ENCODE measurements around the gene NAV1.

The NAV1 gene

DNA sequence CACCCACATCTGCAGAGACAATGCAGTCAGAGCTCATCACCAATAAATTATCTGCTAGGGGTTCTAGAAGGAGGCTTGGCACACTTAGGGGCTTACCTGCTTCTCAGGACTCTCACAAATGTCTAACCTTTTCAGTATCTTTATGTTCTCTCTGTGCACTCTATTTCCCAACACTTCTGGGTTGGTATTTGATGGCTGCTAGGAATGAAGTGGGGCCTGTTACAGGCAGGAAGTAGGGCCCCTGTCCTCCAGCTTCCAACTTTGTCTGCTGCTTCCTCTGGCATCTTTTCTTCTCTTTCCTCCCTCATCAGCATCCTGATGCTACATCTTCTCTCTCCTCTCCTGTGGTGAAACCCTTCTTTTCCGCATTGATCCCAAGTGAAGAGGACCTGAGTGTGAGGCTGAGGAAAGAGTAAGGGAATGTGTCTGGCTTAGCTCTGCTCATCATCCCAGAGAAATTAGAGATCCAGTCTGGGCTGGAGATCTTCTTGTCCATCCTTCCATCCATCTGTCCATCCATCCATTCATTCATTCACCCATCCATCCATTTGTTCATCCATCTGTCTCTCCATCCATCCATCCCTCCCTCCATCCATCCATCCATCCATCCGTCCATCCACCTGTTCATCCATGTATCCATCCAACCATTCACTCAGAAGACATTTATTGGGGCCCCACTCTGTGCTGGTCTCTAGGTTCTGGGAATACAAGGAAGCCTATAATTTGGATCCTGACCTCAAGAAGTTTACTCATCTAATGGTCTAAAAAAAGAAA lies 29.1 kb upstream of the NAV1 start:
- TF ChIP-seq SPI1 (IDR thresholded peaks at IDR 0.05; ENCODE audit: borderline replicate concordance, low read depth) (no peak), REST (IDR thresholded peaks at IDR 0.05; ENCODE audit: insufficient replicate concordance, low read depth) (no peak), POLR2AphosphoS5 (IDR thresholded peaks at IDR 0.05; ENCODE audit: low read depth) (no peak), GABPA (IDR thresholded peaks at IDR 0.05; ENCODE audit: low read depth) (no peak)
- TF ChIP-seq, protein P1, sequence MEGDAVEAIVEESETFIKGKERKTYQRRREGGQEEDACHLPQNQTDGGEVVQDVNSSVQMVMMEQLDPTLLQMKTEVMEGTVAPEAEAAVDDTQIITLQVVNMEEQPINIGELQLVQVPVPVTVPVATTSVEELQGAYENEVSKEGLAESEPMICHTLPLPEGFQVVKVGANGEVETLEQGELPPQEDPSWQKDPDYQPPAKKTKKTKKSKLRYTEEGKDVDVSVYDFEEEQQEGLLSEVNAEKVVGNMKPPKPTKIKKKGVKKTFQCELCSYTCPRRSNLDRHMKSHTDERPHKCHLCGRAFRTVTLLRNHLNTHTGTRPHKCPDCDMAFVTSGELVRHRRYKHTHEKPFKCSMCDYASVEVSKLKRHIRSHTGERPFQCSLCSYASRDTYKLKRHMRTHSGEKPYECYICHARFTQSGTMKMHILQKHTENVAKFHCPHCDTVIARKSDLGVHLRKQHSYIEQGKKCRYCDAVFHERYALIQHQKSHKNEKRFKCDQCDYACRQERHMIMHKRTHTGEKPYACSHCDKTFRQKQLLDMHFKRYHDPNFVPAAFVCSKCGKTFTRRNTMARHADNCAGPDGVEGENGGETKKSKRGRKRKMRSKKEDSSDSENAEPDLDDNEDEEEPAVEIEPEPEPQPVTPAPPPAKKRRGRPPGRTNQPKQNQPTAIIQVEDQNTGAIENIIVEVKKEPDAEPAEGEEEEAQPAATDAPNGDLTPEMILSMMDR (IDR thresholded peaks at IDR 0.05; ENCODE audit: insufficient read depth, low read length) = no peak
- no peak for DNase-seq (ENCODE audit: low read depth in 1 of 2, low spot score in 1 of 2)
- Histone ChIP-seq H3K4me3 (replicated peaks; ENCODE audit: insufficient read depth, low read length) (no peak overlapping the region), H3K27ac (replicated peaks) (no peak overlapping the region), H3K27me3 (ENCODE audit: insufficient read depth, poor library complexity, severe bottlenecking) (no peaks in the 10 kb centered on the region)

DNA sequence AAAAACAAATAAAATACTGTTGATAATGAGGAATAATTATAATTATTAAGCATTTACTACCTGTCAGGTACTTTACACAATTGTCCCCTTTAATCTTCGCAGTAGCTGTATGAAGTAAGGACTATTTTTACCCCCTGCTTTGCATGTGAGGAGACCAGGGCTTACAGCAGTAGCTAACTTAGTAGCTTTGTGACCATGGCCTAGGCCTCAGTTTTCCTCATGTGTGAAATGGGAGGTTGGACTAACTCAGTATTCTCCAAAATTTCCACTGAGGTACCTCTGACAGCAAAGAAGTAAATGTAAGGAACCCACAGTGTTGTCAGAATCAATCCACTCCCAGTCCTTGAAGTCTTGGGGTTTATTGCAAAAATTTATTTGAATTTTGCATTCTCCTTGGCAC lies 28.2 kb upstream of the NAV1 start:
- TF ChIP-seq POLR2AphosphoS5 (IDR thresholded peaks at IDR 0.05; ENCODE audit: low read depth) (no peak), REST (IDR thresholded peaks at IDR 0.05; ENCODE audit: insufficient replicate concordance, low read depth) (no peak), SPI1 (IDR thresholded peaks at IDR 0.05; ENCODE audit: borderline replicate concordance, low read depth) (no peak), GABPA (IDR thresholded peaks at IDR 0.05; ENCODE audit: low read depth) (no peak)
- TF ChIP-seq, protein P1 (IDR thresholded peaks at IDR 0.05; ENCODE audit: insufficient read depth, low read length) = no peak
- Histone ChIP-seq H3K27me3 (ENCODE audit: insufficient read depth, poor library complexity, severe bottlenecking) (no peaks in the 10 kb centered on the region), H3K4me3 (replicated peaks; ENCODE audit: insufficient read depth, low read length) (no peak overlapping the region), H3K27ac (replicated peaks) (no peak overlapping the region)
- no peak for DNase-seq (ENCODE audit: low read depth in 1 of 2, low spot score in 1 of 2)

DNA sequence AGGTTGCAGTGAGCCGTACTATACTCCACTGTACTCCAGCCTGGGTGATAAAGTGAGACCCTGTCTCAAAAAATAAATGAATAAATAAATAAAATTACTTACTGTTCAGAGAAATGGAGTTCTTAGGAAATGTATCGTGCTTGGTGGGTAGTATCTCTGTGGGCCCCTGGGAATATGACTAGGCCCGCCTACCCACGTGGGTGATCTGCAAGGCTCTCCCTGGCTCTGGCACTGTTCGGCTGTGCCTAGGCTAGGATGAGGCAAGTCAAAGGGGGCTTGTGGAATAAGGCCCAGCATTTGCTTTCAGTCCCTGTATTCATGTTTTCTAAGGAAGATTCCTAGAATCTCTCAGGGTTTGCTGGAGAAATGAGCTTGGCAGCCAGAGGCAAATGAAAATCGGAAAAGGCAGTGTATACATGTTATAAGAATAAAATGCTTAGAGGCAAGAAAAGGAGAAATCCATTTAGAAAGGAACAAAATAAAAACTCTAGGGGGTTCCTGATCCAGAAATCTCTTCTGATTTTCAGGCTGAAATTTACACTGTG lies 27.5 kb upstream of the NAV1 start:
- TF ChIP-seq GABPA (IDR thresholded peaks at IDR 0.05; ENCODE audit: low read depth) (no peak), REST (IDR thresholded peaks at IDR 0.05; ENCODE audit: insufficient replicate concordance, low read depth) (no peak), POLR2AphosphoS5 (IDR thresholded peaks at IDR 0.05; ENCODE audit: low read depth) (no peak), SPI1 (IDR thresholded peaks at IDR 0.05; ENCODE audit: borderline replicate concordance, low read depth) (no peak)
- TF ChIP-seq, protein P1 (IDR thresholded peaks at IDR 0.05; ENCODE audit: insufficient read depth, low read length) = no peak
- Histone ChIP-seq H3K27me3 (ENCODE audit: insufficient read depth, poor library complexity, severe bottlenecking) (no peaks in the 10 kb centered on the region), H3K27ac (replicated peaks) (no peak overlapping the region), H3K4me3 (replicated peaks; ENCODE audit: insufficient read depth, low read length) (no peak overlapping the region)
- no peak for DNase-seq (ENCODE audit: low read depth in 1 of 2, low spot score in 1 of 2)

Data from HL-60 (cell line).